Nephron (organoid): ENCODE measurements around the gene IGSF1.

Experiments
- H3K27ac Mint-ChIP-seq, 3 experiments: 2 replicates each; pipeline ENCODE4 v1.8.0; 2020; ENCODE audit warnings: mixed read lengths in 3 of 3, mild to moderate bottlenecking in 2 of 3, moderate library complexity in 1 of 3
- H3K27me3 Mint-ChIP-seq: 2 replicates; pipeline ENCODE4 v1.8.0; 2021; ENCODE audit warnings: low read depth, mild to moderate bottlenecking, moderate library complexity, mixed read lengths
- H3K36me3 Mint-ChIP-seq: 2 replicates; pipeline ENCODE4 v1.8.0; 2020; ENCODE audit warnings: low read depth, mixed read lengths
- H3K4me1 Mint-ChIP-seq: 2 replicates; pipeline ENCODE4 v1.8.0; 2020; ENCODE audit warnings: mixed read lengths
- H3K4me3 Mint-ChIP-seq, 3 experiments: 2 replicates each; pipeline ENCODE4 v1.8.0; 2020; ENCODE audit warnings: mild to moderate bottlenecking in 3 of 3, mixed read lengths in 3 of 3, moderate library complexity in 2 of 3
- H3K9me3 Mint-ChIP-seq: 2 replicates; pipeline ENCODE4 v1.8.0; 2020; ENCODE audit warnings: mixed read lengths
- CTCF ChIP-seq, 3 experiments: fragments of 200-600 bp; sonication (generic); IDR thresholded peaks; one replicate each; pipeline ENCODE4 v1.5.0; 2021; ENCODE audit warnings: antibody characterized with exemption in 3 of 3; ENCODE audit not compliant: unreplicated experiment in 3 of 3

The IGSF1 gene

GRCh38 chrX:131279617-131280016 is 9.5 kb downstream of the IGSF1 start:
- H3K4me1 Mint-ChIP-seq, result peaks cover 5% of the 10 kb centered on the region
- no peak overlapping the region for H3K4me3 Mint-ChIP-seq
- H3K27me3 Mint-ChIP-seq, result peaks cover 8% of the 10 kb centered on the region

GRCh38 chrX:131279197-131279596 is 9.9 kb downstream of the IGSF1 start:
- peaks cover 18% of the 10 kb centered on the region for H3K36me3 Mint-ChIP-seq
- no peaks in the 10 kb centered on the region for H3K9me3 Mint-ChIP-seq
- no peak overlapping the region for H3K27ac Mint-ChIP-seq
- H3K4me1 Mint-ChIP-seq, result peaks cover 5% of the 10 kb centered on the region
- no peak for TF ChIP-seq CTCF (IDR thresholded peaks at IDR 0.05; ENCODE audit: unreplicated experiment in 3 of 3)
- H3K27me3 Mint-ChIP-seq, result peaks cover 8% of the 10 kb centered on the region
- no peak overlapping the region for H3K4me3 Mint-ChIP-seq

More at GRCh38 chrX:131279617-131280016, 9.5 kb downstream of the IGSF1 start:
- Mint-ChIP-seq H3K27ac (no peak overlapping the region), H3K36me3 (peaks cover 18% of the 10 kb centered on the region), H3K9me3 (no peaks in the 10 kb centered on the region)
- no peak for TF ChIP-seq CTCF (IDR thresholded peaks at IDR 0.05; ENCODE audit: unreplicated experiment in 3 of 3)

GRCh38 chrX:131277543-131278136 is 11.5 kb downstream of the IGSF1 start:
- Mint-ChIP-seq H3K9me3 (no peaks in the 10 kb centered on the region), H3K27me3 (peaks cover 15% of the 10 kb centered on the region), H3K4me3 (peak overlapping the region in 1 of 3 experiments; percentile 31), H3K36me3 (peaks cover 12% of the 10 kb centered on the region), H3K4me1 (peaks cover 5% of the 10 kb centered on the region), H3K27ac (no peak overlapping the region)
- TF ChIP-seq CTCF (IDR thresholded peaks at IDR 0.05; ENCODE audit: unreplicated experiment in 3 of 3), result no peak

- H3K4me3 Mint-ChIP-seq, result no peak overlapping the region
- H3K4me1 Mint-ChIP-seq, result peaks cover 11% of the 10 kb centered on the region
- no peaks in the 10 kb centered on the region for H3K9me3 Mint-ChIP-seq
- TF ChIP-seq CTCF (IDR thresholded peaks at IDR 0.05; ENCODE audit: unreplicated experiment in 3 of 3), result no peak
- H3K27ac Mint-ChIP-seq, result no peak overlapping the region
- H3K27me3 Mint-ChIP-seq, result peaks cover 7% of the 10 kb centered on the region
- H3K36me3 Mint-ChIP-seq, result peaks cover 8% of the 10 kb centered on the region
Observed at GRCh38 chrX:131273011-131273410, 16.1 kb downstream of the IGSF1 start.

- peaks cover 7% of the 10 kb centered on the region for H3K27me3 Mint-ChIP-seq
- no peak for TF ChIP-seq CTCF (IDR thresholded peaks at IDR 0.05; ENCODE audit: unreplicated experiment in 3 of 3)
- peak overlapping the region in 1 of 3 experiments; percentile 55 for H3K27ac Mint-ChIP-seq
- H3K4me1 Mint-ChIP-seq, result peaks cover 7% of the 10 kb centered on the region
- H3K4me3 Mint-ChIP-seq, result no peak overlapping the region
- H3K36me3 Mint-ChIP-seq, result peaks cover 8% of the 10 kb centered on the region
- H3K9me3 Mint-ChIP-seq, result no peaks in the 10 kb centered on the region
Observed at GRCh38 chrX:131271826-131272225, 17.3 kb downstream of the IGSF1 start.

- H3K4me1 Mint-ChIP-seq, result peaks cover 7% of the 10 kb centered on the region
- peaks cover 7% of the 10 kb centered on the region for H3K27me3 Mint-ChIP-seq
- no peaks in the 10 kb centered on the region for H3K9me3 Mint-ChIP-seq
- H3K4me3 Mint-ChIP-seq, result no peak overlapping the region
- H3K27ac Mint-ChIP-seq, result peak overlapping the region in 1 of 3 experiments; percentile 55
- peaks cover 8% of the 10 kb centered on the region for H3K36me3 Mint-ChIP-seq
- no peak for TF ChIP-seq CTCF (IDR thresholded peaks at IDR 0.05; ENCODE audit: unreplicated experiment in 3 of 3)
Observed at GRCh38 chrX:131271274-131271673, 17.8 kb downstream of the IGSF1 start.
